H1 (cell line): ENCODE results near the gene PTGIS. TPM values are rescaled to one million over a fixed set of nuclear protein-coding genes. Genes with fewer than 3 reads are reported as not detected.
A peak's percentile ranks its signal among the peaks of the same experiment; 100 is the strongest.

Source experiments
- CHD7 ChIP-seq: fragments of 300-600 bp; sonication (generic); IDR thresholded peaks from 2 replicates; pipeline ENCODE4 v1.7.1; 2012; ENCODE audit warnings: low read length, moderate library complexity, mild to moderate bottlenecking, inconsistent platforms; ENCODE audit not compliant: insufficient replicate concordance
- EP300 ChIP-seq, 2 experiments: IDR thresholded peaks; 1 replicate in 1 of 2; 2 replicates in 1 of 2; pipeline ENCODE4 v1.6.1; 2011 to 2012; ENCODE audit warnings: low read depth in 2 of 2, low read length in 2 of 2, mild to moderate bottlenecking in 2 of 2, borderline replicate concordance in 1 of 2, inconsistent platforms in 1 of 2, moderate library complexity in 1 of 2
- FOSL1 ChIP-seq: IDR thresholded peaks from 2 replicates; pipeline ENCODE4 v1.6.1; 2011; ENCODE audit warnings: mild to moderate bottlenecking, low read depth, low read length, moderate library complexity; ENCODE audit not compliant: insufficient read depth
- KDM1A ChIP-seq: fragments of 200-600, 300-600 bp; sonication (generic); IDR thresholded peaks from 2 replicates; pipeline ENCODE4 v1.7.1; 2016; ENCODE audit warnings: mild to moderate bottlenecking, low read length, borderline replicate concordance
- MAX ChIP-seq: IDR thresholded peaks from 2 replicates; pipeline ENCODE4 v1.6.1; 2012; ENCODE audit warnings: inconsistent platforms
- POLR2A ChIP-seq, 2 experiments: IDR thresholded peaks; 1 replicate in 1 of 2; 2 replicates in 1 of 2; pipeline ENCODE4 v1.6.1; 2011; ENCODE audit warnings: low read depth in 2 of 2, low read length in 2 of 2, mild to moderate bottlenecking in 2 of 2; ENCODE audit errors: control extremely low read depth in 1 of 2
- SP4 ChIP-seq: IDR thresholded peaks from 2 replicates; pipeline ENCODE4 v1.6.1; 2012; ENCODE audit warnings: low read length, inconsistent platforms
- TAF1 ChIP-seq: IDR thresholded peaks from 2 replicates; pipeline ENCODE4 v1.6.1; 2011; ENCODE audit warnings: mild to moderate bottlenecking, low read depth, low read length
- polyA plus RNA-seq, 7 experiments: library from polyadenylated mRNA; depleted of rRNA in 3 of 7; stranded (reverse) in 5 of 7; unstranded in 2 of 7; fragments of >200 nt in 5 of 7; fragments of 200-250 nt in 2 of 7; gene quantifications; 1 replicate in 5 of 7; 2 replicates in 1 of 7; 4 replicates in 1 of 7; pipeline versions ENCODE4 v1.2.1 to v1.2.3, GENCODE V29; 2011 to 2013; ENCODE audit warnings: missing spikeins in 2 of 7, mixed read lengths in 2 of 7
- total RNA-seq: library from RNA; stranded (reverse); fragmentation: NEBNext Ultra II Directional; extraction: Animal tissue kit (Norgen Biotek cat#: 25700); gene quantifications from 2 replicates; pipeline ENCODE4 v1.2.1, GENCODE V29; 2021

PTGIS gene
- total and polyA plus RNA-seq, 2 of the 8 experiments (the other 6 are each of a cell fraction or from before 2014, with no cell fraction given): 29.9 to 35.5 TPM

DNA sequence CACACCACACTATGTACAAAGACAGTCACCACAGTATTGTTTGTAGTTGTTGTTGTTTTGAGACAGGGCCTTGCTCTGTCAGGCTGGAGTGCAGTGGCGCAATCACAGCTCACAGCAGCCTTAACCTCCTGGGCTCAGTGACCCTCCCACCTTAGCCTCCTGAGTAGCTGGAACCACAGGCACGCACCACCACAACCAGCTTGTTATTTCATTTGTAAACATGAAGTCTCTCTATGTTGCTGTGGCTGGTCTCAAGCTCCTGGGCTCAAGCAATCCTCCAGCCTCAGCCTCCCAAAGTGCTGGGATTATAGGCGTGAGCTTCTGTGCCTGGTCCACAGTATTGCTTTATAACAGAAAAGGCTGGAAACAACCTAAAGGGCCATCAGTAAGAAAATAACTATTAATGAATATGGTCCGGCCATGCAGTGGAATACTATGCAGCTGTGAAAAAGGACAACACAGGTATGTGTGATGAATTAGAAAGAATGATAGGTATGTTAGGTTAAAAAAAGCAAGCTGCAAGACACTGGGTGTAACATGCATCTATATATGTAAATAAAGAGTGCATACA is 30.0 kb upstream of the PTGIS start (continued):
- TF ChIP-seq CHD7 (no peak), TAF1 (no peak), POLR2A (IDR thresholded peaks at IDR 0.05; ENCODE audit: control extremely low read depth in 1 of 2, low read depth in 2 of 2, low read length in 2 of 2) (no peak), EP300 (IDR thresholded peaks at IDR 0.05; ENCODE audit: borderline replicate concordance in 1 of 2, low read depth in 2 of 2, low read length in 2 of 2) (no peak), MAX (no peak), SP4 (no peak), FOSL1 (no peak), KDM1A (peak; percentile 85)
- TF ChIP-seq, all 59 proteins: peak for 1
